Activated T-helper 1 cell treated with anti-CD3 and anti-CD28 coated beads, Interleukin-2, amount 50 U/mL, for 16 hours (primary cell): ENCODE measurements around the gene XCL1.
"Not testable (repeated sequence)": the region's sequence is repeated elsewhere in the genome, so short reads cannot be mapped to it uniquely, and the experiment has no call there.

Experiments used
- DNase-seq, 2 donors: peaks; one replicate each; pipeline ENCODE4 v3.0.0-alpha.2; 2020; ENCODE audit warnings: low read depth in 1 of 2, low spot score in 1 of 2

XCL1 gene

GRCh38 chr1:168567007-168567406 is 9.4 kb upstream of the XCL1 start:
- DNase-seq, result no peak

- no peak for DNase-seq
Observed at GRCh38 chr1:168567568-168567967, 8.8 kb upstream of the XCL1 start.

GRCh38 chr1:168568346-168568745 is 8.1 kb upstream of the XCL1 start:
- no peak for DNase-seq

- no peak for DNase-seq
Observed at GRCh38 chr1:168570652-168571051, 5.8 kb upstream of the XCL1 start.

GRCh38 chr1:168572633-168573032 is 3.8 kb upstream of the XCL1 start:
- no peak for DNase-seq

GRCh38 chr1:168574234-168574633 is 2.2 kb upstream of the XCL1 start:
- DNase-seq, result not testable (repeated sequence)

GRCh38 chr1:168578531-168579185 is 2.3 kb downstream of the XCL1 start:
- not testable (repeated sequence) for DNase-seq

GRCh38 chr1:168580290-168580689 is 3.9 kb downstream of the XCL1 start:
- not testable (repeated sequence) for DNase-seq

- not testable (repeated sequence) for DNase-seq
Observed at GRCh38 chr1:168580991-168581390, 4.6 kb downstream of the XCL1 start.

GRCh38 chr1:168581817-168582572 is 5.6 kb downstream of the XCL1 start:
- DNase-seq, result no peak

- no peak for DNase-seq
Observed at GRCh38 chr1:168582688-168583336, 6.4 kb downstream of the XCL1 start.

GRCh38 chr1:168583571-168583970 is 7.2 kb downstream of the XCL1 start:
- DNase-seq, result no peak

- no peak for DNase-seq
Observed at GRCh38 chr1:168585191-168585590, 8.8 kb downstream of the XCL1 start.

- DNase-seq, result no peak
Observed at GRCh38 chr1:168585937-168586336, 9.5 kb downstream of the XCL1 start.

GRCh38 chr1:168589167-168589566 is 12.8 kb downstream of the XCL1 start:
- DNase-seq, result no peak

GRCh38 chr1:168591066-168591465 is 14.7 kb downstream of the XCL1 start:
- DNase-seq, result no peak

GRCh38 chr1:168591641-168592250 is 15.3 kb downstream of the XCL1 start:
- DNase-seq, result no peak

- DNase-seq, result not testable (repeated sequence)
Observed at GRCh38 chr1:168595403-168595802, 19.0 kb downstream of the XCL1 start.

GRCh38 chr1:168598125-168598524 is 21.7 kb downstream of the XCL1 start:
- no peak for DNase-seq

GRCh38 chr1:168598892-168599291 is 22.5 kb downstream of the XCL1 start:
- no peak for DNase-seq

- no peak for DNase-seq
Observed at GRCh38 chr1:168599641-168600040, 23.2 kb downstream of the XCL1 start.

GRCh38 chr1:168601051-168601450 is 24.6 kb downstream of the XCL1 start:
- DNase-seq, result no peak
